Astrocyte of the cerebellum (primary cell): ENCODE results near the gene PRXL2A.

Experiments
- DNase-seq: peaks from one replicate; pipeline ENCODE4 v3.0.0-alpha.2; 2011; ENCODE audit warnings: low read depth
- H3K4me3 ChIP-seq: 2 replicates; pipeline ENCODE4 v1.5.1; 2011; ENCODE audit warnings: mild to moderate bottlenecking, low read depth, low read length, moderate library complexity
- CTCF ChIP-seq: IDR thresholded peaks from 2 replicates; pipeline ENCODE4 v1.5.1; 2012; ENCODE audit warnings: low read length, low read depth, moderate library complexity, mild to moderate bottlenecking; ENCODE audit errors: missing control alignments
- in situ Hi-C: cut with HindIII; loops from 2 replicates; pipeline ENCODE4 v1.10.0; 2017; ENCODE audit warnings: low sequenced_read_pairs

Gene PRXL2A

GRCh38 chr10:80441831-80442230 lies 33.5 kb downstream of the PRXL2A start:
- no peak for DNase-seq
- in situ Hi-C loops, result no loop called here
- TF ChIP-seq CTCF, result no peak

GRCh38 chr10:80442879-80443278 lies 34.5 kb downstream of the PRXL2A start:
- no peak for TF ChIP-seq CTCF
- DNase-seq, result no peak
- in situ Hi-C loops, result no loop called here
- H3K4me3 ChIP-seq, result no peak overlapping the region

More at GRCh38 chr10:80441831-80442230, 33.5 kb downstream of the PRXL2A start:
- no peak overlapping the region for H3K4me3 ChIP-seq

GRCh38 chr10:80443531-80443974 lies 35.2 kb downstream of the PRXL2A start:
- no peak for DNase-seq
- TF ChIP-seq CTCF, result peak; percentile 46
- in situ Hi-C loops, result no loop called here
- H3K4me3 ChIP-seq, result no peak overlapping the region

GRCh38 chr10:80444124-80444523 lies 35.8 kb downstream of the PRXL2A start:
- H3K4me3 ChIP-seq, result no peak overlapping the region
- TF ChIP-seq CTCF, result no peak
- DNase-seq, result no peak
- in situ Hi-C loops, result no loop called here

- H3K4me3 ChIP-seq, result no peak overlapping the region
- in situ Hi-C loops, result no loop called here
- DNase-seq, result no peak
- TF ChIP-seq CTCF, result peak; percentile 89
Measured at GRCh38 chr10:80444646-80445319, 36.4 kb downstream of the PRXL2A start.

- no peak for DNase-seq
- no peak overlapping the region for H3K4me3 ChIP-seq
- in situ Hi-C loops, result no loop called here
- TF ChIP-seq CTCF, result no peak
Measured at GRCh38 chr10:80447436-80448190, 39.3 kb downstream of the PRXL2A start.
